Loucy (cell line): Measurements from ENCODE around the gene PDGFC.

Experiments
- H2AFZ ChIP-seq: fragments of 200-600 bp; sonication (generic); 2 replicates; pipeline ENCODE4 v1.6.0; 2016; ENCODE audit warnings: antibody characterized with exemption, mild to moderate bottlenecking, low read length, moderate library complexity
- H3F3A ChIP-seq: fragments of 200-600 bp; 2 replicates; pipeline ENCODE4 v1.6.0; 2016; ENCODE audit warnings: antibody characterized with exemption, low read depth, mild to moderate bottlenecking
- H3K27me3 ChIP-seq: fragments of 200-600 bp; sonication (generic); 2 replicates; pipeline ENCODE4 v1.6.1; 2014; ENCODE audit warnings: low read length, mild to moderate bottlenecking; ENCODE audit not compliant: insufficient read depth, poor library complexity, severe bottlenecking
- H3K36me3 ChIP-seq: fragments of 200-600 bp; sonication (generic); 2 replicates; pipeline ENCODE4 v1.6.1; 2016; ENCODE audit warnings: low read length; ENCODE audit not compliant: insufficient read depth
- H3K4me1 ChIP-seq: fragments of 200-600 bp; sonication (generic); 2 replicates; pipeline ENCODE4 v1.5.1; 2014; ENCODE audit warnings: low read length, mild to moderate bottlenecking; ENCODE audit not compliant: insufficient read depth, poor library complexity, severe bottlenecking
- H3K4me2 ChIP-seq: fragments of 200-600 bp; sonication (generic); 2 replicates; pipeline ENCODE4 v1.6.0; 2014; ENCODE audit warnings: antibody characterized with exemption, low read length, low read depth, mild to moderate bottlenecking; ENCODE audit not compliant: poor library complexity, severe bottlenecking
- H3K4me3 ChIP-seq: fragments of 200-600 bp; sonication (generic); 2 replicates; pipeline ENCODE4 v1.5.1; 2014; ENCODE audit warnings: low read length, mild to moderate bottlenecking, mixed read lengths; ENCODE audit not compliant: poor library complexity, severe bottlenecking
- H3K79me2 ChIP-seq: fragments of 200-600 bp; sonication (generic); 2 replicates; pipeline ENCODE4 v1.6.1; 2014; ENCODE audit warnings: low read length; ENCODE audit not compliant: insufficient read depth
- H3K9ac ChIP-seq: fragments of 200-600 bp; sonication (generic); 2 replicates; pipeline ENCODE4 v1.6.0; 2014; ENCODE audit warnings: mild to moderate bottlenecking, low read depth, low read length, moderate library complexity; ENCODE audit not compliant: poor library complexity, severe bottlenecking
- H3K9me2 ChIP-seq: fragments of 200-600 bp; sonication (generic); replicated peaks from 2 replicates; pipeline ENCODE4 v1.6.1; 2016; ENCODE audit warnings: low read depth, low read length, mixed read lengths
- H3K9me3 ChIP-seq: fragments of 200-600 bp; sonication (generic); 2 replicates; pipeline ENCODE4 v1.6.1; 2014; ENCODE audit warnings: mild to moderate bottlenecking, antibody characterized with exemption, low read length, low read depth; ENCODE audit not compliant: insufficient read depth
- H4K20me1 ChIP-seq: fragments of 200-600 bp; sonication (generic); 2 replicates; pipeline ENCODE4 v1.6.0; 2014; ENCODE audit warnings: antibody characterized with exemption, low read length, mild to moderate bottlenecking; ENCODE audit not compliant: insufficient read depth, poor library complexity, severe bottlenecking
- CTCF ChIP-seq: fragments of 200-600 bp; sonication (generic); conservative IDR thresholded peaks from 2 replicates; pipeline ENCODE4 v1.5.1; 2014; ENCODE audit warnings: mild to moderate bottlenecking, antibody characterized with exemption, low read length
- EZH2phosphoT487 ChIP-seq: fragments of 200-600 bp; IDR thresholded peaks from 2 replicates; pipeline ENCODE4 v1.6.1; 2018; ENCODE audit warnings: antibody characterized with exemption, mild to moderate bottlenecking, moderate library complexity, borderline replicate concordance

Gene PDGFC

GRCh38 chr4:156972379-156973015 lies 898 bp upstream of the PDGFC start:
- no peak overlapping the region for H3K4me3 ChIP-seq
- H2AFZ ChIP-seq: peak overlapping the region; percentile 12; the same call in 1 of the 2 replicates
- no peak overlapping the region for H3K9ac ChIP-seq

GRCh38 chr4:156971165-156971675 lies 379 bp downstream of the PDGFC start:
- no peak overlapping the region for H3K9ac ChIP-seq
- TF ChIP-seq EZH2phosphoT487 (no peak), CTCF (no peak)
- H3K27me3 ChIP-seq: no peaks in the 10 kb centered on the region
- no peaks in the 10 kb centered on the region for H3K36me3 ChIP-seq
- H3K79me2 ChIP-seq: no peaks in the 10 kb centered on the region
- no peaks in the 10 kb centered on the region for H3K4me1 ChIP-seq
- H3K4me2 ChIP-seq: no peak overlapping the region
- H4K20me1 ChIP-seq: no peaks in the 10 kb centered on the region
- H3K4me3 ChIP-seq: no peak overlapping the region
- H2AFZ ChIP-seq: no peak overlapping the region
- no peaks in the 10 kb centered on the region for H3F3A ChIP-seq
- no peaks in the 10 kb centered on the region for H3K9me2 ChIP-seq
- H3K9me3 ChIP-seq: no peaks in the 10 kb centered on the region

More at GRCh38 chr4:156972379-156973015, 898 bp upstream of the PDGFC start:
- H3K9me3 ChIP-seq: no peaks in the 10 kb centered on the region
- no peaks in the 10 kb centered on the region for H3K79me2 ChIP-seq
- no peaks in the 10 kb centered on the region for H3K9me2 ChIP-seq
- no peaks in the 10 kb centered on the region for H3K27me3 ChIP-seq
- TF ChIP-seq CTCF: no peak
- no peak for TF ChIP-seq EZH2phosphoT487
- no peak overlapping the region for H3K4me2 ChIP-seq
- no peaks in the 10 kb centered on the region for H3K4me1 ChIP-seq
- no peaks in the 10 kb centered on the region for H3K36me3 ChIP-seq
- H3F3A ChIP-seq: no peaks in the 10 kb centered on the region
- no peaks in the 10 kb centered on the region for H4K20me1 ChIP-seq

- Histone ChIP-seq H3F3A (no peaks in the 10 kb centered on the region), H3K9me2 (no peaks in the 10 kb centered on the region), H3K4me1 (no peaks in the 10 kb centered on the region), H3K9ac (no peak overlapping the region), H3K4me2 (no peak overlapping the region), H3K4me3 (no peak overlapping the region), H2AFZ (no peak overlapping the region; the same call in 1 of the 2 replicates), H4K20me1 (no peaks in the 10 kb centered on the region), H3K79me2 (no peaks in the 10 kb centered on the region), H3K27me3 (no peaks in the 10 kb centered on the region), H3K36me3 (no peaks in the 10 kb centered on the region), H3K9me3 (no peaks in the 10 kb centered on the region)
- TF ChIP-seq EZH2phosphoT487 (no peak), CTCF (no peak)
Observed at GRCh38 chr4:156970501-156971164, 966 bp downstream of the PDGFC start.
